GM12892 (cell line): ENCODE results near the gene NAA16.
A peak's percentile ranks its signal among the peaks of the same experiment; 100 is the strongest.

ENCODE experiments used
- DNase-seq: peaks from one replicate; pipeline ENCODE4 v3.0.0; 2011; ENCODE audit not compliant: insufficient read length
- FAIRE-seq: peaks from 2 replicates; lab custom pipeline; 2011; peaks lifted over from hg19 to GRCh38; lab: Jason Lieb, UNC
- POLR2A ChIP-seq: IDR thresholded peaks from 2 replicates; pipeline ENCODE4 v1.6.1; 2011; ENCODE audit warnings: low read depth, low read length, control low read depth
- POLR2AphosphoS5 ChIP-seq: IDR thresholded peaks from 2 replicates; pipeline ENCODE4 v1.6.1; 2011; ENCODE audit warnings: low read depth, low read length, control low read depth
- TAF1 ChIP-seq: IDR thresholded peaks from 2 replicates; pipeline ENCODE4 v1.6.1; 2011; ENCODE audit warnings: low read depth, mild to moderate bottlenecking, control low read depth, low read length, borderline replicate concordance

Gene NAA16

DNA sequence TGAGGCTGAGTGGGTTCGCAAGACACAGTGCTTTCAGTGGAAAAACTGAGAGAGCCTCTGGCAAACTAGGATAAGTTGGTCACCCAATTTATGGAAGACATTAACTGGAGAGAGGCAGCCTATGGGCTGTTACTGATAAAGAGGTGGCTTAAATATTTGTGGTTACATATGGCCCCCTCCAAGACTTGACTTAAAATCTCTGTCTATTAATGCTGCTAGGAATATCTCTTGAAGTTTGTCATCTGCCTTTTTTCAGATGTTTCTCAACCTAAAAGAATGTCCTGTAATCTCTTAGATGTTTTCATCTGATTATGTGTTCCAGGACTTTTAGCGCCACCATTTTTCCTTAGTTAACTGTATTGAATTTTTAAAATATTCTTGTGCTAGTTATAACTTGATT, 54.6 kb downstream of the NAA16 start:
- TF ChIP-seq POLR2AphosphoS5, result no peak
- no peak for TF ChIP-seq POLR2A
- no peak for TF ChIP-seq TAF1
- DNase-seq (no peak), FAIRE-seq (no peak)

GRCh38 chr13:41370736-41371135, 59.7 kb downstream of the NAA16 start:
- TF ChIP-seq TAF1 (no peak), POLR2A (no peak), POLR2AphosphoS5 (no peak)
- DNase-seq (no peak), FAIRE-seq (peak; percentile 81)

- DNase-seq (no peak), FAIRE-seq (no peak)
- no peak for TF ChIP-seq POLR2A
- TF ChIP-seq POLR2AphosphoS5, result no peak
- no peak for TF ChIP-seq TAF1
Measured at GRCh38 chr13:41377446-41377845, 66.4 kb downstream of the NAA16 start.

DNA sequence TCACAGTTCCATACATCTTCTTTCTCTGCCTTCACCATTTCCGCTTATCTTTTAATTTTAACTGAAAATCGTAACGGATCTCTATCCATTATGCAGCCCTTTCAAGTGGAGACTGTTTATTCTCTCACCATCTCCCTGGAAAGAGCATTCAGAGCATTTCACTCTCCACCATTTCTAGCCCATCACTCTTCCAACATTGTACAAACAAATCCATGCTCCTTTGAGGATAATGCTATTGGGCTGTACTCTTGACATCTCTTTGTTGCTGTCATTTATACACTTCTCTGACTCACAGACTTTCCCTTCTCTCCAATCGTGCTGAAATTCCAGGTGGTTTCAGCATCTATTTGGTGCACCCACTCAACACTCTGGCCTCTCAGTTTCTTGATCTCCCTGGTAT, 71.4 kb downstream of the NAA16 start:
- FAIRE-seq (no peak), DNase-seq (no peak)
- TF ChIP-seq POLR2A (no peak), TAF1 (no peak), POLR2AphosphoS5 (no peak)

DNA sequence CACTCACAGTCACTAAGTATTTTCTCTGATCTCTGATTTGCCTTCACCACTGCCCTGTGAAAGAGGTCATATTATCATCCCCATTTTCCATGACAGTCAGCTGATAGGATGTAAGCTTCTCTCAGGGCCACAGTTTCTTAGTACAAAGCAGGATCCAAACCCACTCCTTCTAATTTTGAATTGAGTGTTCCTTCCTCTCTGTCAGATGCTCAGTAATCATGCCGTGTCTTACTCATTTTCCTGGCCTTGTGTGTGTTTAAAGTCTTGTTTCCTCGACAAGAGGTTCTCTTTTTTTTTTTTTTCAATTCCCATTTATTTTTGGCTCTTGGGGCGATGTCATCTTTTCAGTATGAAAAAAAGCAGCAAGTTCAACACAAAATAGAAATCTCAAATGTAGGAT, 72.3 kb downstream of the NAA16 start:
- TF ChIP-seq TAF1, result no peak
- no peak for TF ChIP-seq POLR2A
- TF ChIP-seq POLR2AphosphoS5, result no peak
- DNase-seq (no peak), FAIRE-seq (no peak)

DNA sequence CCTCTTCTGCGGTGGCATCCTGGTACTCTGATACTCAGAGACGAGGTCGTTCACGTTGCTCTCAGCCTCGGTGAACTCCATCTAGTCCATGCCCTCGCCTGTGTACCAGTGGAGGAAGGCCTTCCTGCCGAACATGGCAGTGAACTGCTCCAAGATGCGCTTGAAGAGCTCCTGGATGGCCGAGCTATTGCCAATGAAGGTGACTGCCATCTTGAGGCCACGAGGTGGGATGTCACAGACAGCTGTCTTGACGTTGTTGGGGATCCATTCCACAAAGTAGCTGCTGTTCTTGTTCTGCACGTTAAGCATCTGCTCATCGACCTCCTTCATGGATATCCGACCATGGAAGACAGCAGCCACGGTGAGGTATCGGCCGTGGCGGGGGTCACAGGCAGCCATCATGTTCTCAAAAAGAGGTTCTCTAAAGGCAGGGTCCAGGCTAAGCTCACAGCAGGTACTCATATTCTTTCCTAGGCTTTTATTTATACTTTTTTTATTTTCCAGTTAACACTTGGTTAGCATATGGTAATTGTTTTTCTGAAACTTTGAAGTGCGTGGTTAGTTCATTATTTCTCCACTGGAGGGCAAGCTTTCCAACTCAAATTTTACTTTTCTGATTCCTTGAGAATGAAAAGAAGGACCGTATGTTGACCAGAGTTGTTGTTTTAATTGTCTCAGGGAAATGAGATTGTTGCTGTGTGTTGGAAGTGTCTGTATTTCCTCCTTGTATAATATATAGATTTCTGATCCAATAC, 73.9 kb downstream of the NAA16 start:
- TF ChIP-seq POLR2A (no peak), TAF1 (no peak), POLR2AphosphoS5 (no peak)
- no peak for DNase-seq
- no peak for FAIRE-seq

GRCh38 chr13:41386211-41386610, 75.1 kb downstream of the NAA16 start:
- no peak for FAIRE-seq
- no peak for TF ChIP-seq TAF1
- no peak for TF ChIP-seq POLR2AphosphoS5
- no peak for TF ChIP-seq POLR2A
- no peak for DNase-seq

DNA sequence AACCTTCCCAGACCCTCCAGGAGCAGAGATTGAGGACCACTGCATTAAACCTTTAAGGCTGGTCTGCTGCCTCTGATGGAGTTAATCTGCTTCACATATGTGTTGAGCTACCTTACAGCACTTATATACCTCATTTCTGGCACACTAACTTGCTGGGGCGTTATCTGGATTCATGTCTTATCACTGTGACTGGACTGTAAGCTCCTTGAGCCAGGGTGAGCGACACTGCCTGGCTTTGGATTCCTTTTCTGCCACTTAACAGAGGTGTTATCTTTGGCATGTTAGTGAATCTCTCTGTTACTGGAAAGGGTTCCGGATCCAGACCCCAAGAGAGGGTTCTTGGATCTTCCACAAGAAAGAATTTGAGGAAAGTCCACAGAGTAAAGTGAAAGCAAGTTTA, 76.5 kb downstream of the NAA16 start:
- DNase-seq (no peak), FAIRE-seq (no peak)
- no peak for TF ChIP-seq POLR2A
- no peak for TF ChIP-seq POLR2AphosphoS5
- no peak for TF ChIP-seq TAF1

DNA sequence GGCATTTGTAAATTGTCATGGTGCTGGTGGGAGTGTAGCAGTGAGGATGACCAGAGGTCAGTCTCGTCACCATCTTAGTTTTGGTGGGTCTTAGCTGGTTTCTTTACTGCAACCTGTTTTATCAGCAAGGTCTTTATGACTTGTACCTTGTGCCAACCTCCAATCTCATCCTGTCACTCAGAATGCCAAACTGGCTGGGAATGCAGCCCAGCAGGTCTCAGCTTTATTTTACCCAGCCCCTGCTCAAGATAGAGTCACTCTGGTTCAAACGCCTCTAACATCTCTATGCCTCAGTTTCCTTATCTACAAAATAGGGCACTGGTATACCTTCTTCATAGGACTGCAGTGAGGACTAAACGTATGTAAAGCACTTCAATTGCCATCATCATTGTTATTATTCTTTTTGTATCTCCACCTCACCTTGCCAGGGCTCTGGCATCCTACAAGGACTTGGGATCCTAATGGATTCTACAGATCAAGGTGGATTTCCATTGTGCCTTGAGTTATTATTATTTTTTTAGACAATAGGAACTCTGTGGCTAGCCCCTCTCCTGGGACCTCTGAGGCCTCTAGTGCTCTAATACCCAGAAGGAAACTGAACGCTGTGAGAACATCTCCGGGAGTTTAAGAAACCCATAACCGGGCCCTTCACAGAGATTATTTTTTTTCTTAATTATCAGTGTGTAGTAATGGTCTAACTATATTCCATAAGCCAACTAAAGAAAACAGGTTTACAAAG, 77.2 kb downstream of the NAA16 start:
- no peak for DNase-seq
- FAIRE-seq, result no peak
- no peak for TF ChIP-seq POLR2A

DNA sequence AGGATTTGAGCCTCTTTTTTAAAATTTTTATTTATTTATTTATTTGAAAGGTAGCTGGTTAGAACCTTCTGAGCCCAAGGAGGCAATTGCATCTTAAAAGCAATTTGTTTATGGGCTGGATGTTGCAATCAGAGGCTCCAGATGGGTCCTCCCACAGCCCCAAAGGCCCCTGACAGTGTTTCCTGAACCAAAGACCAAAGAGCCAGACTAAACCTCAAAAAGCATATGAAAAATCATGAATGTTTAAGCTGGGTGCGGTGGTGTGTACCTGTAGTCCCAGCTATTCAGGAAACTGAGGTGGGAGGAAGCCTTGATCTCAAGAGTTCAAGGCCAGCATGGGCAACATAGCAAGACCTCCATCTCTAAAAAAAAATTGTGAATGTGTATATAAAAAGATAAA, 78.5 kb downstream of the NAA16 start:
- FAIRE-seq, result no peak
- TF ChIP-seq POLR2A, result no peak
- no peak for TF ChIP-seq TAF1
- TF ChIP-seq POLR2AphosphoS5, result no peak
- no peak for DNase-seq

- TF ChIP-seq TAF1 (no peak), POLR2AphosphoS5 (no peak), POLR2A (no peak)
- no peak for FAIRE-seq
- DNase-seq, result no peak
Measured at GRCh38 chr13:41394166-41394565, 83.1 kb downstream of the NAA16 start.

GRCh38 chr13:41398494-41399170, 87.6 kb downstream of the NAA16 start:
- TF ChIP-seq POLR2A (no peak), POLR2AphosphoS5 (no peak), TAF1 (no peak)
- DNase-seq (no peak), FAIRE-seq (no peak)
